Urinary bladder (tissue), 4 donors: Measurements from ENCODE around the gene TRAM2. TPM values are rescaled to one million over a fixed set of nuclear protein-coding genes. Genes with fewer than 3 reads are reported as not detected.

Source experiments
- DNase-seq: peaks from one replicate; pipeline ENCODE4 v3.0.0-alpha.2; 2015; ENCODE audit errors: extremely low spot score
- H3K27ac ChIP-seq: one replicate; pipeline ENCODE4 v1.5.1; 2013; ENCODE audit warnings: low read depth, mild to moderate bottlenecking, moderate library complexity
- H3K36me3 ChIP-seq: one replicate; pipeline ENCODE4 v1.6.1; 2013; ENCODE audit warnings: mild to moderate bottlenecking, moderate library complexity; ENCODE audit not compliant: insufficient read depth
- H3K4me1 ChIP-seq: one replicate; pipeline ENCODE4 v1.6.1; 2013; ENCODE audit warnings: mild to moderate bottlenecking, moderate library complexity; ENCODE audit not compliant: insufficient read depth
- H3K4me3 ChIP-seq: one replicate; pipeline ENCODE4 v1.5.1; 2013; ENCODE audit warnings: low read depth, low read length
- WGBS: extraction: QIAGEN DNeasy Blood & Tissue Kit; methylation state at CpG from one replicate; pipeline ENCODE4 v1.1.7; 2013; 5-methylcytosine and 5-hydroxymethylcytosine counted together
- polyA plus RNA-seq: library from polyadenylated mRNA; stranded (reverse); fragments of 200-250 nt; gene quantifications from one replicate; pipeline ENCODE4 v1.2.3, GENCODE V29; 2013
- total RNA-seq: library from RNA; depleted of rRNA; stranded (reverse); fragments of >200 nt; gene quantifications from one replicate; pipeline ENCODE4 v1.2.3, GENCODE V29; 2014
- donor health status: healthy with polysubstance abuse.
- donor health status: healthy.

TRAM2 gene, protein sequence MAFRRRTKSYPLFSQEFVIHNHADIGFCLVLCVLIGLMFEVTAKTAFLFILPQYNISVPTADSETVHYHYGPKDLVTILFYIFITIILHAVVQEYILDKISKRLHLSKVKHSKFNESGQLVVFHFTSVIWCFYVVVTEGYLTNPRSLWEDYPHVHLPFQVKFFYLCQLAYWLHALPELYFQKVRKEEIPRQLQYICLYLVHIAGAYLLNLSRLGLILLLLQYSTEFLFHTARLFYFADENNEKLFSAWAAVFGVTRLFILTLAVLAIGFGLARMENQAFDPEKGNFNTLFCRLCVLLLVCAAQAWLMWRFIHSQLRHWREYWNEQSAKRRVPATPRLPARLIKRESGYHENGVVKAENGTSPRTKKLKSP
- total RNA-seq: 25.2 TPM
- 22.9 TPM for polyA plus RNA-seq

DNA sequence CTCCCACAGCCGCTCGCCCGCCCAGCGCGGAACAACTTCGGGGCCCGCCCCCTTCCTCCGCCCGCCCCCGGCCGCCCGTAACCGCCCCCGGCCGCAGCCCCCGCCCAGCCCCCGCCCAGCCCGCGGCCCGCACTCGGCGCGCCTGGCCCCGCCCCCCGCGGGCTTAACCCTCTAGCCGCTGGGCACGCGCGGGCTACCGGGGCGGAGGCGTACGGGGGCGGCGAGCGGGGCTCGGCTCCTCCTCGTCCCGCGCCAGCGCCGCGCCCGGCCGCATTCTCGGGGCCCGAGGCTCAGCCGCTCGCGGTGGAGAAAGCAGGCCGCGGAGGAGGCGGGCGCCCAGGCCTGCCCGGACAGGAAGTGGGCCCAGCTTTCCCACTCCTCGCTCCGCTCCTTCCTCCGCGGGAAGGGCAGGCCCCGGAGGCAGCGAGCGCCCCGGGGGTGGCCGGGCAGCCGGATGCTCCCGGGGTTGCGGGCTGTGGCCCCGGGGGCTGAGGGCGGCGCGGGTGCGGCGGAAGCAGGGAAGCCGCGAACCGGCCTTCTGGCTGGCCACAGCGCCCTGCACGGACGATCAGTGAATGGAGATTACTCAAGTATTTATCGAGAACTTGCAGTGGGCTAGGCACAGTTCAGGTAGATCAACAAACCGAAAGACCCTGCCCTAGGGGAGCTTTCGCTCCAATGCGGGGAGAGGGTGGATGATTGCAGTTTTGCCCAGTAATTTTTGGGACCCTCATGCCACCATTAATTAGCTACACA lies at the start of gene TRAM2:
Gene TRAM2, minus strand, starts transcription at position 39 of the 756 bp plus-strand sequence. CDS start 145 bp downstream, outside the sequence.
- Histone ChIP-seq H3K4me1 (no peaks in the 10 kb centered on the region), H3K36me3 (no peaks in the 10 kb centered on the region), H3K4me3 (peak within 1 kb of the TSS; percentile 83), H3K27ac (peak within 1 kb of the TSS; percentile 98)
- DNase-seq: no peak
- WGBS: under 1% methylated on average over 84 of the region's 84 CpGs

DNA sequence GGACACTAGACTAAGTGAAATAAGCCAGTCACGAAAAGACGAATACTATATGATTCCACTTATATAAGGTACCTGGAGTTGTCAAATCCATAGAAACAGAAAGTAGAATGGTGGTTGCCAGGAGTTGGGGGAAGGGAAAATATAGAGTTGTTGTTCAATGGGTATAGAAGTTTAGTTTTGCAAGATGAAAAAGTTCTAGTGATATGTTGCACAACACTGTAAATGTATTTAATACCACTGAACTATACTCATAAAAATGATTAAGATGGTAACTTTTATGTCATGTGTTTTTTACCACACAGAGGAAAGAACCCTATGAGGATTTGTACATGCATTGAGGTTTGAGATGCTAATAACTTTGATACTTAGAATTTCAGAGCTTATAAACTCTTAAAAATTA lies 46.0 kb upstream of the TRAM2 start:
- no peak for DNase-seq
- no peaks in the 10 kb centered on the region for H3K4me1 ChIP-seq
- H3K4me3 ChIP-seq: no peak overlapping the region
- H3K27ac ChIP-seq: no peak overlapping the region
- 87% methylated on average over 2 of the region's 2 CpGs for WGBS
- no peaks in the 10 kb centered on the region for H3K36me3 ChIP-seq

DNA sequence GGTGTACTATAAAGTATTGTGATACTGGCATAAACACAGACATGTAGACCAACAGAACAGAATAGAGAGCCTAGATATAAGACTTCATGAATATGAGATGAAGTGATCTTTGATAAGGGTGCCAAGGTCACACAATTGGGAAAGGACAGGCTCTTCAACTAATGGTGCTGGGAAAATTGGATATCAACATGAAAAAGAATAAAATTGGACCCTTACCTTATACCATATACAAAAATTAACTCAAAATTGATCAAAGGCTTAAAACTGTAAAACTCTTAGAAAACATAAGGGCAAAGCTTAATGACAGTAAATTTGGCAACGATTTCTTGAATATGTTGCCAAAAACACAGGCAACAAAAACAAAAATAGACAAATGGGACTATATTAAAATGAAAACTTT lies 44.8 kb upstream of the TRAM2 start:
- no peak overlapping the region for H3K27ac ChIP-seq
- H3K4me1 ChIP-seq: no peaks in the 10 kb centered on the region
- H3K4me3 ChIP-seq: no peak overlapping the region
- no peaks in the 10 kb centered on the region for H3K36me3 ChIP-seq
- WGBS: 79% methylated on average over 1 of the region's 1 CpG
- DNase-seq: no peak

DNA sequence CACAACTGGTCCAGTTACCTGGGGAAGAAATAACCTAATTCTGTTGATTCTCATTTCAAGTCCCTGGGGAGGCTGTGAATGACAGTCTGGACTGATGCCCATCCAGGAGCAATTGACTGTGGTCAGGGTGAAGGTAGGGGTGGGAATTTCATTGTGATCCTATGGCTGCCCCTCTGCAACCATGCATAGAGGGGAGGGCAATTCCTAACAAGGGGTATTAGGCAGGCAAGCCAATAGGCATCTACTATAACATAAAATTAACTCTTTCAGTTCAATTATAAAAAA lies 44.0 kb upstream of the TRAM2 start:
- H3K4me1 ChIP-seq: no peaks in the 10 kb centered on the region
- DNase-seq: no peak
- H3K4me3 ChIP-seq: no peak overlapping the region
- no peak overlapping the region for H3K27ac ChIP-seq
- H3K36me3 ChIP-seq: no peaks in the 10 kb centered on the region

DNA sequence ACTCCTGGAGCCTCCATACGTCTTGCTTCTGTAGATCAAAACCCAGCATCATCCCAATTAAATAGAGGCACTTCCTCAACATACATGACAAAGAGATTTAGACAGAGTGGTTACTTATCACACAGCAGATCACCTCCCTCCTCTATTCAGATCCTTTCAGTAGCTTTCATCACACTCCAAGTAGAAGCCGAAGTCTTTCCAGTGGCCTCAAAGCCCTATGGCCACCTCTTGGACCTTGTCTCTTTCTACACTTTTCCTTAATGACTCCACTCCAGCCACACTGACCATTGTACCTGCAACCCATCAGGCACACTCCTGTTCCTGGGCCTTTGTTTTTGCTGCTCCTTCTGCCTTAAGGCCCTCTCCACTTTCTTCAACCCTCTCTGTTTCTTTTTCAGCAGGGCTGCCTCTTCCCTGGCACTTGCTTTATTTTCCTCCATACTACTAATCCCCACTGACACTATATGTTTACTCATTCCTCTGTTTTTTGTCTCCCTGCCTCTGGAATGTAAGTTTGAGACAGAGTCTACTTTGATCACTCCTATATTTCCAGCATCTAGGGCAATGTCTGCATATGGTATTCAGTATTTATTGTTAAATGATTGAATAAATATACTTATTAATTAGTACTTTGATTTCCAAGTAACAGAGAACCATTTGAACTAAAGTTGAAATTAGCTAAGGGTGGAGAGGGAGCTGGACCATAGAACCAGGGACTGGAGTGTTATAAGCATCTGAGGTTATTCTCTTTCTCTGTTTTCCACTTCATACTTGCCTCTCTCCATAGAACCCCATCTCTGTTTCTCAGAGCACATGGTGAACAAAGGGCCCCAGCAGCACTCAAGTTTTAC lies 43.4 kb upstream of the TRAM2 start:
- no peak for DNase-seq
- Histone ChIP-seq H3K36me3 (no peaks in the 10 kb centered on the region), H3K4me1 (no peaks in the 10 kb centered on the region), H3K4me3 (no peak overlapping the region), H3K27ac (no peak overlapping the region)
- WGBS: 85% methylated on average over 2 of the region's 2 CpGs

DNA sequence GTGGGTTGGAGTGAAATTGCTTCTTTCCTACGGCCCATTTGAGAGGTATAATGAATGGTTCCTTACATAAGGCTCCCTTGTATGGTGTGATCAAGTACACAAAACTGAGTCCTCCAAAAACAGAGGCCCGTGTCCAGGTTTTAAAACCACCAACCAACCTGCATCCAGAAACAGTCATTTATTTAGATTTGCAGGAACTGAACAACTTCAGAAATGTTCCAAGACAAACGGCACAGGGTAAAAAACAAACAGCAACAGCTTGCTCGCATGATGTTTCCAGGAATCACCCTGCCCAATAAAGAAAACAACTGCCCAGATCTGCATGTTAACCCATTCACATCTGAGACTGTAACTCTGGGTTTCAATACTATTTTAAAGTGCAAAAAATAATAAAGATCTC lies 40.2 kb upstream of the TRAM2 start:
- WGBS: 30% methylated on average over 4 of the region's 4 CpGs
- no peak overlapping the region for H3K27ac ChIP-seq
- H3K36me3 ChIP-seq: no peaks in the 10 kb centered on the region
- DNase-seq: no peak
- H3K4me3 ChIP-seq: no peak overlapping the region
- H3K4me1 ChIP-seq: no peaks in the 10 kb centered on the region

DNA sequence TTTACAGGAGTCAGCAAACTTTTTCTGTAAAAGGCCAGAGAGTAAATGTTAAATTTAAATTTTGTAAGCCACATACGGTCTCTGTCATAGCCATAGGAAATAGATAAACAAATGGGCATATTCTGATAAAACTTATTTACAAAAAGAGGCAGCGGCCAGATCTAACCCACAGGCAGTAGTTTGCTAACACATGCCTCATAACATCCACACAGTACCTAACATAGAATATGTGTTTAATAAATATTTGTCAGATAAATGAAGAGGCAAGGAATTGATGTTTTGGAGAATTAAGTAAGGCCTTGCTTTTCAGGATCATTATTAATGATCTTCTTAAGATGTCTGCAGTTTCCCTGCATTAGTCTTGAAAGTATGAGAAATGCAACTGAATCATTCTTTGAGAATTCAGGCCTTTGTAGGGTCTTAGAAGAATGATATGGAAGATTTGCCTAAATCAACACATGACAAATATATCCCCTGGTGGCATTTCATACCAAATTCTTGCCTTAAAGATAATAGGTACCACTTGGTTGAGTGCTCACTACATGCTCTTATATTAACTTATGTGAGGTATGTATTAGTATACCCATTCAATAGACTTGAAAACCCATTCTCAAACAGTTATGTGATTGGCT lies 39.3 kb upstream of the TRAM2 start:
- Histone ChIP-seq H3K4me3 (no peak overlapping the region), H3K36me3 (no peaks in the 10 kb centered on the region), H3K4me1 (no peaks in the 10 kb centered on the region), H3K27ac (no peak overlapping the region)
- WGBS: 66% methylated on average over 2 of the region's 2 CpGs
- DNase-seq: no peak

DNA sequence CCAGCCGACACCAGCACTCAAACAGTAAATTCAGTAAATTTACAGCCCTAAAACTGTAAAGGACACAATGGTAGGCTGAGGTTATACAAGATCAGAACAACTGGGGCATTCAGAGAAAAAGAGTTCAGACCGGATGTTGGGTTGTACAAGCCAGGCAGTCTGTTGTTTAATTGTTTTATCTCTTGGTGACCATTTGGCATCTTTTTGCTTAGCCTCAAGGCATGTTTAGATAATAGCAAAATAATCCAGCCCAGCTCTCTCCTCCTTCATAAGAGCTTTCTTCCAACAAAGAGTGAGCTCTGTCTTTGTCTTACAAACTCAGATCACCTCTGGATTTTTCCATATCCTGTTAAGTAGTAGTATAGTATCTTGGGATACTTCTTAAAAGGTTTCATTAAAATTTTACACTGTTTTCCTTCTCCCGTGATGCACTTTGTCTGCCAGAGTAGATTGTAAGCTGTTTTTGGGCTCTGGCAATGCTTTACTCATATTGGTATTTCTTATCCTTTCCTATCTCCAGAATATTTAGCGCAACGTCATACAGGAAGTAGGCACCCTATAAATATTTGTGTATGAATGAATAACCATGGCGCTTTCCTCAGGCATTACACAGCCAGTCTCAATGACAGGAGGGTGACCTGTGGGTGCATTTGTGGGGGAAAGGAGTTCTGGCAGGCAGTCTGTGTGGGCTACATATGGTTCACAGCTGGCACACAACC lies 35.6 kb upstream of the TRAM2 start:
- no peaks in the 10 kb centered on the region for H3K4me1 ChIP-seq
- WGBS: 42% methylated on average over 6 of the region's 6 CpGs
- no peak for DNase-seq
- no peaks in the 10 kb centered on the region for H3K36me3 ChIP-seq
- no peak overlapping the region for H3K4me3 ChIP-seq
- H3K27ac ChIP-seq: no peak overlapping the region

DNA sequence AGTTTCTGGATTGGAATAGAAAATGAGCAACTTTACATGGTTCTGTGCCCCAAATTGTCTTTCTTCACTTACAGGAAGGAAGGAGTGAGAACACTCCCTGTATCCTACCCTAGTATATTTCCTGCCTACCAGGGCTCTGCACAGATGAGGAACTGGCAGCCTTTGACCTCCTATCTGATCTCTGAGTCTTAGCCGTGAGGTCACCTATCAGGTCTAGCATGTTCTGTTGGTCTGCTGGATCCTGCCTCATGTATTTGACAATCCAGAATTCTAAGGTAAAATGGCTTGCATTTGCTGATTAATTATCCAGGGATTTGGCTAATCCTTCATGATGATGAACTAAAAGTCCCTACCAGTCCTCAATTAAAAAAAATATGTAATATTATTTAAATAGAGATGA lies 35.0 kb upstream of the TRAM2 start:
- Histone ChIP-seq H3K27ac (no peak overlapping the region), H3K36me3 (no peaks in the 10 kb centered on the region), H3K4me3 (no peak overlapping the region), H3K4me1 (no peaks in the 10 kb centered on the region)
- 88% methylated on average over 1 of the region's 1 CpG for WGBS
- DNase-seq: no peak

DNA sequence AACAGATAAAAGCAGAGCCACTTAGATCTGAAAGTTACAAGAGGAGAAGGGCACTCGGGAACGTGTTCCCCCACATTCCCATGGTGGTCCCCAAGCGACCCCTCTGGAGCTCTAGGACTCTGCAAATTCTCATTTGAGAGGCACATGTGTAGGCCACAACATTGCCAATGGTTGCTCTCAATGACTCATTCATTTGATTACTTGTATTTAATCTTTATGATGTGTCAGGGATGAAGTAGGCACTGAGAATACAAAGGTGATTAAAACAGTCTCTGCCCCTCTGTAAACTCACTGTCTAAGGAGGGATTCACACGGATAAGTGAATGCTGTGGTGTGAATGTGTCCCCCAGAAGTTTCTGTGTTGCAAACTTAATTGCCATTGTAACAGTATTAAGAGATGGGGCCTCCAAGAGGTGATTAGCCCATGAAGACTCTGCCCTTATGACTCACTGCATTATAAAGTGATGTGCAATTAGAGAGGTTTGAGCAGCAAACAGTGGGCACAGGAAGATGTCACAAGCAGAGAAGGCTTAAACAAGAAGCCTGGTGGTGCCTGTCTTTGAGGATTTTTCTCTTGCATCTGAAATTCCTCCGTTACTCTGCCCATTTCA lies 34.0 kb upstream of the TRAM2 start:
- DNase-seq: no peak
- no peaks in the 10 kb centered on the region for H3K36me3 ChIP-seq
- WGBS: 77% methylated on average over 5 of the region's 5 CpGs
- no peak overlapping the region for H3K4me3 ChIP-seq
- H3K27ac ChIP-seq: no peak overlapping the region
- no peaks in the 10 kb centered on the region for H3K4me1 ChIP-seq

DNA sequence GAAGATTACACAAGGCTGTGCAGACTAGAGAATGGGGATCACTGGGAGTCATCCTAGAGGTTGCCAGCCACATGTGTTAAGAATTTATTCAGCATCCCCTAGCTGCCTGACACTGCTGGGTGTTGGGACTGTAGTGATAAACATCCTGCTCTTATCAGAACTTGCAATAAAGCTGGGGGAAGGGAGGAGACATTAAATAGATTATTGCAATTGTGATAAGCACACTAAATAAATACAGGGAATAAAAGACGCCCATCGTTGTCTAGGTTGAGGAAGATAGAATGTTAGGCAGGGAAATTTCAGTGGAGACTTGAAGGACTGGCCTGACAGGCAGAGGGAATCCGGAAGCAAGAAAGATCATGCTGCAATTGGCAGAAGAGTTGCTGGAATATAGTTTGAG lies 33.2 kb upstream of the TRAM2 start:
- Histone ChIP-seq H3K4me1 (no peaks in the 10 kb centered on the region), H3K36me3 (no peaks in the 10 kb centered on the region), H3K27ac (no peak overlapping the region), H3K4me3 (no peak overlapping the region)
- 40% methylated on average over 3 of the region's 3 CpGs for WGBS
- no peak for DNase-seq

DNA sequence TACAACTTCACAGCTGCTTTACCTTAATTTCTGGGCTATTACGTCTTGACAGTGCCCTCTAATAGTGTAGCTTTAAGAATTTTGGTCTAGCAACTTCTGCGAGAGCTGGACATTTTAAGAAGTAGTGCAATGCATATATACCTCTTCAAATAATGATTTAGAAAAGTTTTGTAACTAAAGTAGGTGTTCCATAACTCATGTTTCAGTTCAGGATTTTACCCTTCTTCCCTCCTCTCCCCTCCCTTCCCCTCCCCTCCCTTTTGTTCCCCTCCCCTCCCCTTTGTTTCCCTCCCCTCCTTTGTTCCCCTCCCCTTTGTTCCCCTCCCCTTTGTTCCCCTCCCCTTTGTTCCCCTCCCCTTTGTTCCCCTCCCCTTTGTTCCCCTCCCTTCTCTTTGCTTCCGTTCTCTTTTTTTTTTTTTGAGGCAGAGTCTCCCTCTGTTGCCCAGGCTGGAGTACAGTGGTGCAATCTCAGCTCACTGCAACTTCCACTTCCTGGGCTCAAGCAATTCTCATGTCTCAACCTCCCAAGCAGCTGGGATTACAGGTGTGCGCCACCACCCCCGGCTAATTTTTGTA lies 28.8 kb upstream of the TRAM2 start:
- 91% methylated on average over 5 of the region's 5 CpGs for WGBS
- Histone ChIP-seq H3K4me1 (no peaks in the 10 kb centered on the region), H3K4me3 (no peak overlapping the region), H3K36me3 (no peaks in the 10 kb centered on the region), H3K27ac (no peak overlapping the region)
- no peak for DNase-seq
